Neural progenitor cell (in vitro differentiated cells): ENCODE measurements around the gene SLC6A3. TPM values are rescaled to one million over a fixed set of nuclear protein-coding genes. Genes with fewer than 3 reads are reported as not detected.

Experiments used
- DNase-seq: peaks from one replicate; pipeline ENCODE4 v3.0.0-alpha.2; 2016; ENCODE audit warnings: low spot score
- H2AFZ ChIP-seq: fragments of 200-600 bp; sonication (generic); replicated peaks from 2 replicates; pipeline ENCODE4 v1.6.1; 2016; ENCODE audit warnings: antibody characterized with exemption
- H3F3A ChIP-seq: fragments of 200-600 bp; sonication (generic); 2 replicates; pipeline ENCODE4 v1.6.1; 2016; ENCODE audit warnings: antibody characterized with exemption, low read depth
- H3K27ac ChIP-seq: fragments of 200-600 bp; sonication (generic); 2 replicates; pipeline ENCODE4 v1.5.1; 2016; ENCODE audit warnings: mild to moderate bottlenecking
- H3K27me3 ChIP-seq: fragments of 200-600 bp; sonication (generic); 2 replicates; pipeline ENCODE4 v1.6.1; 2016; ENCODE audit warnings: mild to moderate bottlenecking, moderate library complexity
- H3K36me3 ChIP-seq: fragments of 200-600 bp; sonication (generic); 2 replicates; pipeline ENCODE4 v1.5.1; 2016
- H3K4me1 ChIP-seq: fragments of 200-600 bp; sonication (generic); 2 replicates; pipeline ENCODE4 v1.6.1; 2016; ENCODE audit warnings: mixed run types
- H3K4me2 ChIP-seq: fragments of 200-600 bp; sonication (generic); 2 replicates; pipeline ENCODE4 v1.6.1; 2016
- H3K4me3 ChIP-seq: fragments of 200-600 bp; sonication (generic); 2 replicates; pipeline ENCODE4 v1.5.1; 2016
- H3K79me2 ChIP-seq: fragments of 200-600 bp; sonication (generic); 2 replicates; pipeline ENCODE4 v1.6.1; 2016; ENCODE audit warnings: low read depth
- H3K9ac ChIP-seq: fragments of 200-600 bp; sonication (generic); 2 replicates; pipeline ENCODE4 v1.6.1; 2016
- H3K9me3 ChIP-seq: fragments of 200-600 bp; sonication (generic); 2 replicates; pipeline ENCODE4 v1.5.1; 2016; ENCODE audit warnings: low read depth
- H4K20me1 ChIP-seq: fragments of 200-600 bp; sonication (generic); 2 replicates; pipeline ENCODE4 v1.6.1; 2016; ENCODE audit warnings: low read depth
- H3K27ac Mint-ChIP-seq: 3 replicates; pipeline ENCODE4 v1.8.0; 2021; ENCODE audit warnings: mixed read lengths
- H3K27me3 Mint-ChIP-seq: 2 replicates; pipeline ENCODE4 v1.8.0; 2022; ENCODE audit warnings: low read depth, mild to moderate bottlenecking, inconsistent platforms, moderate library complexity, mixed read lengths; ENCODE audit not compliant: insufficient read depth
- H3K36me3 Mint-ChIP-seq: 3 replicates; pipeline ENCODE4 v1.8.0; 2021; ENCODE audit warnings: mixed read lengths
- H3K4me1 Mint-ChIP-seq: 3 replicates; pipeline ENCODE4 v1.8.0; 2021; ENCODE audit warnings: mixed read lengths
- H3K4me3 Mint-ChIP-seq: 3 replicates; pipeline ENCODE4 v1.8.0; 2021; ENCODE audit warnings: mild to moderate bottlenecking, moderate library complexity, mixed read lengths
- H3K9me3 Mint-ChIP-seq: 3 replicates; pipeline ENCODE4 v1.8.0; 2020; ENCODE audit warnings: mixed read lengths
- EZH2 ChIP-seq: fragments of 200-600 bp; sonication (generic); IDR thresholded peaks from 2 replicates; pipeline ENCODE4 v1.6.1; 2017; ENCODE audit warnings: antibody characterized with exemption, mild to moderate bottlenecking, moderate library complexity
- EZH2phosphoT487 ChIP-seq: fragments of 200-600 bp; sonication (generic); IDR thresholded peaks from 2 replicates; pipeline ENCODE4 v1.6.1; 2017; ENCODE audit warnings: antibody characterized with exemption
- total RNA-seq: library from RNA; depleted of rRNA; stranded (reverse); fragments of >200 nt; gene quantifications from 2 replicates; pipeline ENCODE4 v1.2.3, GENCODE V29; 2015; ENCODE audit warnings: low replicate concordance
- TF ChIP-seq, protein P1 (sequence below): fragments of 200-600 bp; sonication (generic); IDR thresholded peaks from 2 replicates; pipeline ENCODE4 v1.5.1; 2017; ENCODE audit warnings: antibody characterized with exemption, mild to moderate bottlenecking

SLC6A3 gene
- total RNA-seq, 1 donor from 2014 or later: 0.32 TPM

DNA sequence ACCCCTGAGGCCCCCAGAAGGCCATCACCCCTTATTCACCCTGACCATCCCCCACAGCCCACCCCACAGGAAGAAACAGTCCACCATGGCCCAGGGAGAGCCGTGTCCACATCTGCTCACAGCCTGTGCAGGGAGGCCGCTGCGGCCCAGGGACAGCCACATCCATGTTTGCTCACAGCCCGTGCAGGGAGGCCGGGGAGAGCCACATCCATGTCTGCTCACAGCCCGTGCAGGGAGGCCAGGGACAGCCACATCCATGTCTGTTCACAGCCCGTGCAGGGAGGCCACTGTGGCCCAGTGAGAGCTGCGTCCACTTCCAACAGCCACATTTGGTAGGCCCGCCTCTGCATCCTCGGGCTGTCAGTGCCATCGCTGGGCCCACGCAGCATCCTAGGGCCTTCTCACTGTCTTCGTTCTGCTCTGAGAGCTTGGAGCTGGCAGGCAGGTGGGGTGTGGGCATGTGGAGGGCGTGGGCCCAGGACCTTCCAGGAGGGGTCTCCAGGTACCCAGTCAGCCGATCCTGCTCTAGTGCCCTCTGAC is 40.4 kb upstream of the SLC6A3 start:
- Histone ChIP-seq H3K9ac (no peak overlapping the region), H2AFZ (no peak overlapping the region), H3K9me3 (no peaks in the 10 kb centered on the region), H3K27ac (no peak overlapping the region), H4K20me1 (peaks cover under 1% of the 10 kb centered on the region), H3F3A (no peaks in the 10 kb centered on the region), H3K79me2 (no peaks in the 10 kb centered on the region), H3K27me3 (no peaks in the 10 kb centered on the region), H3K4me2 (no peak overlapping the region), H3K4me1 (no peaks in the 10 kb centered on the region), H3K36me3 (no peaks in the 10 kb centered on the region), H3K4me3 (no peak overlapping the region)
- Mint-ChIP-seq H3K4me1 (peaks cover under 1% of the 10 kb centered on the region), H3K27ac (no peak overlapping the region), H3K9me3 (no peaks in the 10 kb centered on the region), H3K4me3 (no peak overlapping the region), H3K36me3 (peaks cover 2% of the 10 kb centered on the region), H3K27me3 (no peaks in the 10 kb centered on the region)
- TF ChIP-seq EZH2phosphoT487: no peak
- TF ChIP-seq, protein P1, sequence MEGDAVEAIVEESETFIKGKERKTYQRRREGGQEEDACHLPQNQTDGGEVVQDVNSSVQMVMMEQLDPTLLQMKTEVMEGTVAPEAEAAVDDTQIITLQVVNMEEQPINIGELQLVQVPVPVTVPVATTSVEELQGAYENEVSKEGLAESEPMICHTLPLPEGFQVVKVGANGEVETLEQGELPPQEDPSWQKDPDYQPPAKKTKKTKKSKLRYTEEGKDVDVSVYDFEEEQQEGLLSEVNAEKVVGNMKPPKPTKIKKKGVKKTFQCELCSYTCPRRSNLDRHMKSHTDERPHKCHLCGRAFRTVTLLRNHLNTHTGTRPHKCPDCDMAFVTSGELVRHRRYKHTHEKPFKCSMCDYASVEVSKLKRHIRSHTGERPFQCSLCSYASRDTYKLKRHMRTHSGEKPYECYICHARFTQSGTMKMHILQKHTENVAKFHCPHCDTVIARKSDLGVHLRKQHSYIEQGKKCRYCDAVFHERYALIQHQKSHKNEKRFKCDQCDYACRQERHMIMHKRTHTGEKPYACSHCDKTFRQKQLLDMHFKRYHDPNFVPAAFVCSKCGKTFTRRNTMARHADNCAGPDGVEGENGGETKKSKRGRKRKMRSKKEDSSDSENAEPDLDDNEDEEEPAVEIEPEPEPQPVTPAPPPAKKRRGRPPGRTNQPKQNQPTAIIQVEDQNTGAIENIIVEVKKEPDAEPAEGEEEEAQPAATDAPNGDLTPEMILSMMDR: no peak
- no peak for TF ChIP-seq EZH2
- DNase-seq: no peak

GRCh38 chr5:1484730-1485578 is 39.7 kb upstream of the SLC6A3 start:
- Histone ChIP-seq H3K9me3 (no peaks in the 10 kb centered on the region), H3K9ac (no peak overlapping the region), H3K4me3 (no peak overlapping the region), H3K27ac (no peak overlapping the region), H4K20me1 (peaks cover 3% of the 10 kb centered on the region), H2AFZ (no peak overlapping the region), H3F3A (no peaks in the 10 kb centered on the region), H3K27me3 (no peaks in the 10 kb centered on the region), H3K79me2 (no peaks in the 10 kb centered on the region), H3K4me1 (no peaks in the 10 kb centered on the region), H3K36me3 (no peaks in the 10 kb centered on the region), H3K4me2 (no peak overlapping the region)
- Mint-ChIP-seq H3K9me3 (no peaks in the 10 kb centered on the region), H3K27ac (no peak overlapping the region), H3K36me3 (peaks cover 2% of the 10 kb centered on the region), H3K4me3 (no peak overlapping the region), H3K4me1 (peaks cover 2% of the 10 kb centered on the region), H3K27me3 (no peaks in the 10 kb centered on the region)
- TF ChIP-seq, protein P1: no peak
- no peak for TF ChIP-seq EZH2phosphoT487
- no peak for TF ChIP-seq EZH2
- DNase-seq: no peak

DNA sequence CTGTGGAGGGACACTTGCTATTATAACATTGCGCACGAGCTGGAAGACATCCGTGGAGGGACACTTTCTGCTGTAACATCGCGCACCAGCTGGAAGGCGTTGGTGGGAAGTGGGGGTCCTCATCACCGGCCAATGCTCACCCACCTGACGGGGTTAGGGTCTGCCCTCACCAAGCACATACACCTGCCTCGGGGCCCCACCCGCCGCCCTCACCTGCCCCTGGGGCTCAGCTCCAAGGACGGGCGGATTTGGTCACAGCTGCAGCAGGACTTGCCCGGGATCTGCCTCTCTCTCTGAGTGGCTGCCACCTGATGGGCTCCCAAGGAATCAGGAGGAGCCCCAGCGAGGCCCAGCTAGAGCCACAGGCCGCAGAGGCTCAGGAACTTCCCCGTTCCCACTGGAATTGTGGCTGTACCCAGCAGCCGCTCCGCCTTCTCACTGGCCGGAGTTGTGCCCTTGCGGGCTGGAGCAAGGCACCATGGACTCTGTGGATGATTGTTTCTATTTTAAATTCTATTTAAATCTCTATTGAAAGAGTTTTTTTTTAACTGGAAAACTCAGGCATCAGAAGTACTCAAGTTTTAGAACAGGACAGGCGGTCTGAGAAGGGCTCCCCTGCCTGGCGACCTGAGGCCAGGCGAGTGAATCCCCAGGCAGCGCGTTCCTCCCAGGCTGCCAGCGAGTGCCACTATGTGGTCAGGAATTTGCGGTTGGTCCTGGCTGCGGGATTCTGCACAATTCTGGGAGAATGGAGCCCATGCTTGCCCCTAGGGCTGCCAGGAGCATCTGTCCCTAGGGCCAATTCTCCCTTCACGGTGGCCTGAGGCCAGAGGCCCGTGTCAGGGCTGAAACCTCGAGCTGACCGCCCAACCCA is 38.9 kb upstream of the SLC6A3 start:
- no peak overlapping the region for H3K27ac ChIP-seq
- H3K27me3 Mint-ChIP-seq: no peaks in the 10 kb centered on the region
- no peaks in the 10 kb centered on the region for H3K9me3 ChIP-seq
- no peaks in the 10 kb centered on the region for H3K9me3 Mint-ChIP-seq
- H4K20me1 ChIP-seq: peaks cover 3% of the 10 kb centered on the region
- no peak for TF ChIP-seq EZH2
- TF ChIP-seq, protein P1: no peak
- no peak for TF ChIP-seq EZH2phosphoT487
- peaks cover 2% of the 10 kb centered on the region for H3K4me1 Mint-ChIP-seq
- no peaks in the 10 kb centered on the region for H3K36me3 ChIP-seq
- H3F3A ChIP-seq: no peaks in the 10 kb centered on the region
- no peak overlapping the region for H2AFZ ChIP-seq
- H3K4me3 ChIP-seq: no peak overlapping the region
- no peaks in the 10 kb centered on the region for H3K27me3 ChIP-seq
- H3K4me2 ChIP-seq: no peak overlapping the region
- no peak overlapping the region for H3K4me3 Mint-ChIP-seq
- peaks cover 2% of the 10 kb centered on the region for H3K36me3 Mint-ChIP-seq
- no peak overlapping the region for H3K27ac Mint-ChIP-seq
- no peak for DNase-seq
- H3K79me2 ChIP-seq: no peaks in the 10 kb centered on the region
- H3K4me1 ChIP-seq: no peaks in the 10 kb centered on the region
- no peak overlapping the region for H3K9ac ChIP-seq
